HepG2 (cell line): Measurements from ENCODE around the gene ZPR1. TPM values are rescaled to one million over a fixed set of nuclear protein-coding genes. Genes with fewer than 3 reads are reported as not detected.

Source experiments
- CEBPZ ChIP-seq: IDR thresholded peaks from 2 replicates; pipeline ENCODE4 v1.6.1; 2012; ENCODE audit warnings: low read length, improper control_type of control experiment
- FOXA3 ChIP-seq: IDR thresholded peaks from 2 replicates; pipeline ENCODE4 v1.6.1; 2016; ENCODE audit warnings: missing genetic modification reagents, missing compliant biosample characterization
- PBX3 ChIP-seq: sonication (generic); formaldehyde crosslinking; IDR thresholded peaks from 2 replicates; pipeline ENCODE4 v1.8.1; 2023; ENCODE audit warnings: missing genetic modification reagents, inconsistent platforms, borderline replicate concordance
- PCBP1 ChIP-seq: fragments of 200-400 bp; formaldehyde crosslinking; IDR thresholded peaks from 2 replicates; pipeline ENCODE4 v1.6.1; 2017; ENCODE audit warnings: mild to moderate bottlenecking, low read depth, low read length, borderline replicate concordance
- POLR2AphosphoS5 ChIP-seq: IDR thresholded peaks from 2 replicates; pipeline ENCODE4 v1.6.1; 2012; ENCODE audit warnings: low read depth, low read length
- SAP130 ChIP-seq: IDR thresholded peaks from 2 replicates; pipeline ENCODE4 v1.6.1; 2016; ENCODE audit warnings: low read depth
- TARDBP ChIP-seq: sonication (generic); formaldehyde crosslinking; IDR thresholded peaks from 2 replicates; pipeline ENCODE4 v1.8.0; 2022; ENCODE audit warnings: mild to moderate bottlenecking, missing genetic modification reagents
- UBTF ChIP-seq: sonication (generic); formaldehyde crosslinking; IDR thresholded peaks from 2 replicates; pipeline ENCODE4 v1.4.0; 2020; ENCODE audit warnings: mild to moderate bottlenecking, missing genetic modification reagents
- ZBTB4 ChIP-seq: sonication (generic); formaldehyde crosslinking; IDR thresholded peaks from 2 replicates; pipeline ENCODE4 v1.4.0; 2020; ENCODE audit warnings: missing genetic modification reagents, mild to moderate bottlenecking, borderline replicate concordance
- ZNF274 ChIP-seq: sonication (generic); formaldehyde crosslinking; IDR thresholded peaks from 2 replicates; pipeline ENCODE4 v1.5.1; 2020; ENCODE audit warnings: mild to moderate bottlenecking, missing genetic modification reagents
- polyA plus RNA-seq, 8 experiments: library from polyadenylated mRNA; depleted of rRNA in 3 of 8; stranded (reverse) in 7 of 8; unstranded in 1 of 8; fragments of >200 nt; fragmentation: Illumina TruSeq in 4 of 8; extraction: Trizol in 4 of 8; gene quantifications; 2 replicates each; pipeline versions ENCODE4 v1.2.1 to v1.2.3, GENCODE V29; 2011 to 2016; ENCODE audit warnings: low read depth in 4 of 8, missing spikeins in 1 of 8, mixed read lengths in 1 of 8; ENCODE audit not compliant: insufficient read depth in 1 of 8
- total RNA-seq, 5 experiments: library from RNA; depleted of rRNA; stranded (reverse); fragments of >200 nt; fragmentation: Illumina TruSeq; extraction: Trizol; gene quantifications; 2 replicates each; pipeline ENCODE4 v1.2.3, GENCODE V29; 2016; ENCODE audit warnings: low read depth in 1 of 5
- TF ChIP-seq, protein P1 (sequence below): sonication (generic); formaldehyde crosslinking; IDR thresholded peaks from 2 replicates; pipeline ENCODE4 v1.4.0; 2020; ENCODE audit warnings: low read depth, missing genetic modification reagents
- TF ChIP-seq, protein P2 (sequence below): sonication (generic); formaldehyde crosslinking; IDR thresholded peaks from 2 replicates; pipeline ENCODE4 v1.5.0; 2020; ENCODE audit warnings: mild to moderate bottlenecking, missing genetic modification reagents, moderate library complexity

ZPR1 gene
- total and polyA plus RNA-seq, 2 of the 13 experiments (the other 11 are each of a cell fraction or from before 2014, with no cell fraction given): 40.0 to 79.3 TPM

- TF ChIP-seq, protein P1, sequence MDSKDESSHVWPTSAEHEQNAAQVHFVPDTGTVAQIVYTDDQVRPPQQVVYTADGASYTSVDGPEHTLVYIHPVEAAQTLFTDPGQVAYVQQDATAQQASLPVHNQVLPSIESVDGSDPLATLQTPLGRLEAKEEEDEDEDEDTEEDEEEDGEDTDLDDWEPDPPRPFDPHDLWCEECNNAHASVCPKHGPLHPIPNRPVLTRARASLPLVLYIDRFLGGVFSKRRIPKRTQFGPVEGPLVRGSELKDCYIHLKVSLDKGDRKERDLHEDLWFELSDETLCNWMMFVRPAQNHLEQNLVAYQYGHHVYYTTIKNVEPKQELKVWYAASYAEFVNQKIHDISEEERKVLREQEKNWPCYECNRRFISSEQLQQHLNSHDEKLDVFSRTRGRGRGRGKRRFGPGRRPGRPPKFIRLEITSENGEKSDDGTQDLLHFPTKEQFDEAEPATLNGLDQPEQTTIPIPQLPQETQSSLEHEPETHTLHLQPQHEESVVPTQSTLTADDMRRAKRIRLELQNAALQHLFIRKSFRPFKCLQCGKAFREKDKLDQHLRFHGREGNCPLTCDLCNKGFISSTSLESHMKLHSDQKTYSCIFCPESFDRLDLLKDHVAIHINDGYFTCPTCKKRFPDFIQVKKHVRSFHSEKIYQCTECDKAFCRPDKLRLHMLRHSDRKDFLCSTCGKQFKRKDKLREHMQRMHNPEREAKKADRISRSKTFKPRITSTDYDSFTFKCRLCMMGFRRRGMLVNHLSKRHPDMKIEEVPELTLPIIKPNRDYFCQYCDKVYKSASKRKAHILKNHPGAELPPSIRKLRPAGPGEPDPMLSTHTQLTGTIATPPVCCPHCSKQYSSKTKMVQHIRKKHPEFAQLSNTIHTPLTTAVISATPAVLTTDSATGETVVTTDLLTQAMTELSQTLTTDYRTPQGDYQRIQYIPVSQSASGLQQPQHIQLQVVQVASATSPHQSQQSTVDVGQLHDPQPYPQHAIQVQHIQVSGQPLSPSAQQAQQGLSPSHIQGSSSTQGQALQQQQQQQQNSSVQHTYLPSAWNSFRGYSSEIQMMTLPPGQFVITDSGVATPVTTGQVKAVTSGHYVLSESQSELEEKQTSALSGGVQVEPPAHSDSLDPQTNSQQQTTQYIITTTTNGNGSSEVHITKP (CRISPR knock-in tag): peak; percentile 91
- peak; percentile 53; the same call in 1 of the 2 replicates for TF ChIP-seq SAP130 (CRISPR knock-in tag)
- 0 out of 2 replicates have a peak, but pooled peaks have one; percentile 17 for TF ChIP-seq ZBTB4 (CRISPR knock-in tag)
- TF ChIP-seq, protein P2, sequence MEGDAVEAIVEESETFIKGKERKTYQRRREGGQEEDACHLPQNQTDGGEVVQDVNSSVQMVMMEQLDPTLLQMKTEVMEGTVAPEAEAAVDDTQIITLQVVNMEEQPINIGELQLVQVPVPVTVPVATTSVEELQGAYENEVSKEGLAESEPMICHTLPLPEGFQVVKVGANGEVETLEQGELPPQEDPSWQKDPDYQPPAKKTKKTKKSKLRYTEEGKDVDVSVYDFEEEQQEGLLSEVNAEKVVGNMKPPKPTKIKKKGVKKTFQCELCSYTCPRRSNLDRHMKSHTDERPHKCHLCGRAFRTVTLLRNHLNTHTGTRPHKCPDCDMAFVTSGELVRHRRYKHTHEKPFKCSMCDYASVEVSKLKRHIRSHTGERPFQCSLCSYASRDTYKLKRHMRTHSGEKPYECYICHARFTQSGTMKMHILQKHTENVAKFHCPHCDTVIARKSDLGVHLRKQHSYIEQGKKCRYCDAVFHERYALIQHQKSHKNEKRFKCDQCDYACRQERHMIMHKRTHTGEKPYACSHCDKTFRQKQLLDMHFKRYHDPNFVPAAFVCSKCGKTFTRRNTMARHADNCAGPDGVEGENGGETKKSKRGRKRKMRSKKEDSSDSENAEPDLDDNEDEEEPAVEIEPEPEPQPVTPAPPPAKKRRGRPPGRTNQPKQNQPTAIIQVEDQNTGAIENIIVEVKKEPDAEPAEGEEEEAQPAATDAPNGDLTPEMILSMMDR: peak; percentile 72
- no peak for TF ChIP-seq CEBPZ
- no peak for TF ChIP-seq TARDBP (CRISPR knock-in tag)
- TF ChIP-seq ZNF274 (CRISPR knock-in tag): no peak
- no peak for TF ChIP-seq PBX3 (CRISPR knock-in tag)
- TF ChIP-seq PCBP1: no peak
- TF ChIP-seq POLR2AphosphoS5: peak; percentile 35; the same call in 1 of the 2 replicates
- 0 out of 2 replicates have a peak, but pooled peaks have one; percentile 33 for TF ChIP-seq FOXA3 (CRISPR knock-in tag)
- TF ChIP-seq UBTF: 0 out of 2 replicates have a peak, but pooled peaks have one; percentile 2
These were observed 37.6 kb upstream of the ZPR1 start (continued) for GRCh38 chr11:116825434-116825833.
